SU-DHL-6 (cell line): ENCODE data around the gene GHDC.

Experiments used
- EZH2phosphoT487 ChIP-seq: fragments of 200-600 bp; sonication (generic), shearing (Covaris generic); conservative IDR thresholded peaks from 2 replicates; pipeline ENCODE4 v1.6.1; 2018; ENCODE audit warnings: mild to moderate bottlenecking, antibody characterized with exemption, low read length, moderate library complexity, mixed read lengths
- TF ChIP-seq, protein P1 (sequence below): fragments of 200-600 bp; sonication (generic); IDR thresholded peaks from one replicate; pipeline ENCODE4 v1.5.1; 2017; ENCODE audit warnings: antibody characterized with exemption, mild to moderate bottlenecking, low read length, moderate library complexity; ENCODE audit not compliant: insufficient read depth, poor library complexity, severe bottlenecking

DNA sequence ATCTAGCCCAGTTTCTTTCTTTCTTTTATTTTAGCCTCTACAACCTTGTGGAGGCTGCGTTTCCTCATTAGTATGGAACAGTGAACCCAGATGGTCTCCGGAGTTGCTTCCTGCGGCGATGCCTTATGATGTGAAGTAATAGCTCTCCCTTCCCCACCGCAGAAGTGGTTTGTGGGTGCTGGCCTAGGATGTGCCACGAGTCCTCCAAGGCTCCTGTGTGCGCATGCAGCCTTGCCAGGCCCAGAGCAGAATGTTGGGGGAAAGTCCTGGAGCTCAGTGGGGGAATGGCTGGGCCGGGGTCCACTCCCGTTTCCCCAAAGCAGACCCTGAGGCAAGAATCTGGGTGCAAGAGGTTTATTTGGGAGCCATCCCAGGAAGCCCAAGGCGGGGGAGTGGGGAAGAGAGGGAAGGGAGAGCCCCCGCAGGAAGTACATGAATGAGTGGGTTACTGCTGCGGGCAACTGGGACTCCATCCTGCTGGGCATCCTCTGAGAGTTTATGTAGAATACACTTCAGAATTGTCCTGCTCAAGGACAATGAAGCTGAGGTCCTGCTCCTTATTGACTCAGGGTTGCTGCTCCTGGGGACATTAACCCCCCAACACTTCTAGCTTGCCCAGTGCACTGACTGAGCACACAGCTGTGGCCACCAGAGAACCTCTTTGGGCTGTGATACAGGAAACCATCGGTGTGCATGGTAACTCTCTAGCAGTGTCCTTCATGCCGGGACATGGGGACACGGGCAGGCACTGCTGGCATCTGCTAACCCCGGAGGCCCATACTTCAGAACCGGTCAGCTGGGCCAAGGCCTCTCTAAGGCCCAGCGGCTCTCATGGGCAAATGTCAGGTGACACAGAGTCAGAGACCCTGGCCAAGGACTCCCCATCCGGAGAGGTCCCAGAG lies 5.3 kb downstream of the GHDC start:
- TF ChIP-seq, protein P1, sequence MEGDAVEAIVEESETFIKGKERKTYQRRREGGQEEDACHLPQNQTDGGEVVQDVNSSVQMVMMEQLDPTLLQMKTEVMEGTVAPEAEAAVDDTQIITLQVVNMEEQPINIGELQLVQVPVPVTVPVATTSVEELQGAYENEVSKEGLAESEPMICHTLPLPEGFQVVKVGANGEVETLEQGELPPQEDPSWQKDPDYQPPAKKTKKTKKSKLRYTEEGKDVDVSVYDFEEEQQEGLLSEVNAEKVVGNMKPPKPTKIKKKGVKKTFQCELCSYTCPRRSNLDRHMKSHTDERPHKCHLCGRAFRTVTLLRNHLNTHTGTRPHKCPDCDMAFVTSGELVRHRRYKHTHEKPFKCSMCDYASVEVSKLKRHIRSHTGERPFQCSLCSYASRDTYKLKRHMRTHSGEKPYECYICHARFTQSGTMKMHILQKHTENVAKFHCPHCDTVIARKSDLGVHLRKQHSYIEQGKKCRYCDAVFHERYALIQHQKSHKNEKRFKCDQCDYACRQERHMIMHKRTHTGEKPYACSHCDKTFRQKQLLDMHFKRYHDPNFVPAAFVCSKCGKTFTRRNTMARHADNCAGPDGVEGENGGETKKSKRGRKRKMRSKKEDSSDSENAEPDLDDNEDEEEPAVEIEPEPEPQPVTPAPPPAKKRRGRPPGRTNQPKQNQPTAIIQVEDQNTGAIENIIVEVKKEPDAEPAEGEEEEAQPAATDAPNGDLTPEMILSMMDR: no peak
- TF ChIP-seq EZH2phosphoT487: no peak
